Measurements from ENCODE around the gene NUDT14. TPM values are rescaled to one million over a fixed set of nuclear protein-coding genes. Genes with fewer than 3 reads are reported as not detected.

NUDT14 gene
- total and polyA plus RNA-seq, 9 donors = 0.68 to 22.5 (median 11.4) TPM

DNA sequence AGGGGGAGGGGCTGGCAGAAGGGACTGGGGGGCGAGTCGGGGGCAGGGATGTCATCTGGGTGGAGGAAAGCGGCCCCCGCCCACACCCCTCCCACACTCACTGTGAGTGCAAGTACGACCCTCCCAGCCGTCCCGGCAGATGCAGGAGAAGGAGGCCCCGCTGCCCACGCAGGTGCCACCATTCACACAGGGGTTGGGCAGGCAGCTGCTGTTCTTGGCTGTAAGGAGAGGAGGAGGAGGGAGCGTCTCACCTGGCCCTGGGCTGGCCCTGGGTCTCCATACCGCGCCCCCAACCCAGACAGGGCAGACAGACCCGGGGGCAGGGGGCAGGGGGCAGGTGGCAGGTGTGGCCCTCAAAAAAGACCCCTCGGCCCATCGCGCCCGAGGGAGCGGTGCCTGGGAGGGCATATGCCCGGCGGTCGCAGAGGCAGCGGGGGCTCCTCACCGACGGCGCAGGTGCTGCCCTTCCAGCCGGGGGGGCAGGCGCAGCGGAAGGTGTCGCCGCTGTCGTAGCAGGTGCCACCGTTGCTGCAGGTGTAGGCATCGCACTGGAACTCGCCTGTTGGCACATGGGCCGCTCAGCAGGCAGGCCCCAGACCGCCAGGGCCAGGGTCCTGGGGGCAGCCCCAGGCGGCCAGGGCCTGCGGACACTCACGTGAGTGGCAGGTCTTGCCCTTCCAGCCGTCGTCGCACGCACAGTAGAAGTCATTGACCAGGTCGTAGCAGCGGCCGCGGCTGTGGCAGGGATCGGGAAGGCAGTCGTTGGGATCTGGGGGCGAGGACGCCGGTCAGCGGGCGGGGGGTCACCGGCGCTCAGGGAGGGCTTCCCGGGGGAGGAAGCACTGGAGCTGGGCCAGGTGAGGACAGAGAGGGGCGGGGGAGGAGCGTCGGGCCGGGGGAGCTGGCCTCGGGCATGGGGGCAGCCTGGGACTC lies 33.2 kb downstream of the NUDT14 start:
- Histone ChIP-seq H3K27me3 (no peaks in the 10 kb centered on the region), H3K4me3 (no peak overlapping the region), H3K4me1 (ENCODE audit: insufficient read depth) (no peaks in the 10 kb centered on the region), H3K27ac (no peak overlapping the region), H3K9me3 (no peaks in the 10 kb centered on the region), H3K36me3 (no peaks in the 10 kb centered on the region)
- intact Hi-C loops (cut with DNase I) = no loop called here
- TF ChIP-seq EP300 (IDR thresholded peaks at IDR 0.05) (no peak), POLR2A (IDR thresholded peaks at IDR 0.05) (no peak)
- TF ChIP-seq, protein P1, sequence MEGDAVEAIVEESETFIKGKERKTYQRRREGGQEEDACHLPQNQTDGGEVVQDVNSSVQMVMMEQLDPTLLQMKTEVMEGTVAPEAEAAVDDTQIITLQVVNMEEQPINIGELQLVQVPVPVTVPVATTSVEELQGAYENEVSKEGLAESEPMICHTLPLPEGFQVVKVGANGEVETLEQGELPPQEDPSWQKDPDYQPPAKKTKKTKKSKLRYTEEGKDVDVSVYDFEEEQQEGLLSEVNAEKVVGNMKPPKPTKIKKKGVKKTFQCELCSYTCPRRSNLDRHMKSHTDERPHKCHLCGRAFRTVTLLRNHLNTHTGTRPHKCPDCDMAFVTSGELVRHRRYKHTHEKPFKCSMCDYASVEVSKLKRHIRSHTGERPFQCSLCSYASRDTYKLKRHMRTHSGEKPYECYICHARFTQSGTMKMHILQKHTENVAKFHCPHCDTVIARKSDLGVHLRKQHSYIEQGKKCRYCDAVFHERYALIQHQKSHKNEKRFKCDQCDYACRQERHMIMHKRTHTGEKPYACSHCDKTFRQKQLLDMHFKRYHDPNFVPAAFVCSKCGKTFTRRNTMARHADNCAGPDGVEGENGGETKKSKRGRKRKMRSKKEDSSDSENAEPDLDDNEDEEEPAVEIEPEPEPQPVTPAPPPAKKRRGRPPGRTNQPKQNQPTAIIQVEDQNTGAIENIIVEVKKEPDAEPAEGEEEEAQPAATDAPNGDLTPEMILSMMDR (IDR thresholded peaks at IDR 0.05) = no peak
- DNase-seq = peak in 1 of 5 donors; percentile 16
- WGBS, 3 donors = 84 to 90% (median 87%) methylated on average over 42 to 62 of the region's 62 CpGs

DNA sequence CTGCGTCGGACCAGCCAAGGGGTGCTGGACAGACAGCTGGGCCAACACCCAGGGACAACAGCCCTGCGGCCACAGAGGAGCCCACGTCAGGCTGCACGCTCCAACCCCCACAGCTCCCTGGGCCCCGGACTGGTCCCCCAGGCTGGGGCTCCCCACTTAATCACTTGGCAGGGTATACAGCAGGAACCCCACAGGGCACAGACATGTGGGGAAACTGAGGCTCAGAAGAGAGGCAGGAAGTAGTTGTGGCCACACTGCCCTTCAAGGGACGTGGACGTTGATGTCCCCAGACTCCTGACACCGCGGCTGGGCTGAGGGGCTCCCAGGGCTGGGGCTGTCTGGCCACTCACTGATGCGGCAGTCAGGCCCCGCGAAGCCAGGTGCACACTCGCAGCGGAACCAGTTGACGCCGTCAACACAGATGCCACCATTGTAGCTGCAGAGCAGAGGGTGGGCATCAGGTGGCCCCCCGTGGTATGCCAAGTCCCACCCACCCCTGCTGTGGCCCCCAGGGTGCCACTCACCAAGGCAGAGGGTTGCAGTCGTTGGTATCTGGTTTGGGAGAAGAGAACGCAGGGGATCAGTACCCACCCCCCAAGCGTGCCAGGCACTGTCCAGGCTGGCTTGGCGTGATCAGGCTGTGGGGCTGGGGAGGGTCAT lies 34.0 kb downstream of the NUDT14 start:
- DNase-seq = peak in 1 of 5 donors; percentile 7
- Histone ChIP-seq H3K9me3 (no peaks in the 10 kb centered on the region), H3K27ac (no peak overlapping the region), H3K36me3 (no peaks in the 10 kb centered on the region), H3K4me3 (no peak overlapping the region), H3K27me3 (no peaks in the 10 kb centered on the region), H3K4me1 (ENCODE audit: insufficient read depth) (no peaks in the 10 kb centered on the region)
- 82 to 88% (median 86%) methylated on average over 19 to 22 of the region's 22 CpGs for WGBS, 3 donors
- intact Hi-C loops (cut with DNase I) = no loop called here
- TF ChIP-seq EP300 (IDR thresholded peaks at IDR 0.05) = no peak
- TF ChIP-seq, protein P1 (IDR thresholded peaks at IDR 0.05) = no peak
- TF ChIP-seq POLR2A (IDR thresholded peaks at IDR 0.05) = no peak

DNA sequence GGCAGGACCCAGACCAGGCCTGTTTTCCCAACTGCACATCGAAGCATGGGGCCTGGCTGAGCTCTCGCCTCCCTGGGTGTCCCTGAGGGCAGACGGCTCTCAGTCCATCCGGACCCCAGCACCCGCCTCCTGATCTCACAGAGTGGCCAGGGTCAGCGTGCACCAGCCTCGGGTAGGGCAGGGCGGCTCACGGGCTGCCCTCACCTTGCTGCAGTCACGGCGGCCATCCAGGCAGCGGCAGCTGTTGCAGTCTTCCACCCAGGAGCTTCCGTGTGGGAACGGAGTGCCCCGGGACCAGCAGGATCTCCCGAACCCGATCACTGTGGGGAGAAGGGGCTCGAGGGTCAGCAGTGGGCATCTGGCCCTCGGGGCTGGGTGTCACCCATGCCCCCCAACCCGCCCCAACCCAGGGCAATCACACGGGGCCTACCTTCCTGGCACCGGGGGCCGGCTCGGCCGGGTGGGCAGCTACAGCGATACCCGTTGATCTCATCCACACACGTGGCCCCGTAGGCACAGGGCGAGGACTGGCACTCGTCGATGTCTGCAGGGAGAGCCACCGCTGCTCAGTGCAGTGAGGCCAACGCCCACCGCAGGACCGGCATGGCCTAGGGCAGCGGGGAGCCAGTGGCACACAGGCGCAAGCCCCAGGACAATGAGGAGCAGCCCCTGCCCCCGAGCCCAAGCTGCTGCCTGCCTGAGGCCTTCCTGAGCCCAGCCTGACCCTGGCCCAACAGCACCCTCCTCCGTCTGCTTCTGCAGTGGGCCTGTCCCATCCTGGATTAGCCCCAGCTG lies 34.7 kb downstream of the NUDT14 start:
- TF ChIP-seq POLR2A (IDR thresholded peaks at IDR 0.05) (no peak), EP300 (IDR thresholded peaks at IDR 0.05) (no peak)
- TF ChIP-seq, protein P1 (IDR thresholded peaks at IDR 0.05) = no peak
- Histone ChIP-seq H3K4me3 (no peak overlapping the region), H3K27ac (no peak overlapping the region), H3K9me3 (no peaks in the 10 kb centered on the region), H3K4me1 (ENCODE audit: insufficient read depth) (no peaks in the 10 kb centered on the region), H3K27me3 (no peaks in the 10 kb centered on the region), H3K36me3 (no peaks in the 10 kb centered on the region)
- intact Hi-C loops (cut with DNase I) = no loop called here
- peak in 2 of 5 donors; percentile 9 to 31 for DNase-seq
- 87 to 91% (median 89%) methylated on average over 23 to 40 of the region's 40 CpGs for WGBS, 3 donors

Data from ovary (tissue), 9 donors.